IPS-NIHi11 (cell line): ENCODE measurements around the gene PHF20.
"Not testable (repeated sequence)": the region's sequence is repeated elsewhere in the genome, so short reads cannot be mapped to it uniquely, and the experiment has no call there.

ENCODE experiments used
- DNase-seq: peaks from one replicate; pipeline ENCODE4 v3.0.0; 2012; ENCODE audit warnings: mixed read lengths, low spot score

Gene PHF20

DNA sequence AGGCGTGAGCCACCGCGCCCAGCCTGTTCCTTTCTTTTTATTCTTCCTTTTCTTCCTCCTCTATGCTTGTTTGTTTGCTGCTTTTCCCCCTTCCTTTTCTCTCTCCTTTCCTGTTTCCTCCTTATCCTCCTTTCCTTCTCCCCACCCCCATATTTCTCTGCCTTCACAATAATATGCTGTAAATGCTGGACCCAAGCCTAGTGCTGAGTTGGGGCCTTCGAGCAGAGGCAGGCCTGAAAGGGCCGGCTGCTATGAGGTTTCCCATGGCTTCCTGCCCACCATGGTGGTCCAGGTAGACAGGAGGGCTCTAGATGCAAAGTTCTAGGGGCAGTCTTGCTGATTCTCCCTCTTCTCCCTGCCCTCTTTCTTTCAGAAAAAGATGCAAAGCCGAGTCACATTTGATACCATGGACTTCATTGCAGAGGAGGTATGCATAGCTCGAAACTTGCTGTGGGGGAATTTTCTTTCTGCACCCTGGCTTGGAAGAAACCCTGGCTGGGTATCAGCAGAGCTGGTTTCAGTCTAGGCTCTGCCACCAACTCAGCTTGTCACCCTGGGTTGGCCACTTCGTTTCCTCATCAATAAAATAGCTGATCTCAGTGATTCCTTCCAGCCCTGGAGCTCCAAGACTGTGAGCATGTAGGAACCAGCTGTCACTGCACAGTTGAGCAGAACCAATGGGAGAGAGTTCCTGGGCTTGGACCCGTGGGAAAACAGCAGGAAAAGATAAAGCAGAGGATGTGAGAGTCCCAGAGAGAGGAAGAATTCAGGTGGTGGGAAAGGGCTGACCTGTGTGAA lies 204.0 kb downstream of the PHF20 start:
- no peak for DNase-seq

DNA sequence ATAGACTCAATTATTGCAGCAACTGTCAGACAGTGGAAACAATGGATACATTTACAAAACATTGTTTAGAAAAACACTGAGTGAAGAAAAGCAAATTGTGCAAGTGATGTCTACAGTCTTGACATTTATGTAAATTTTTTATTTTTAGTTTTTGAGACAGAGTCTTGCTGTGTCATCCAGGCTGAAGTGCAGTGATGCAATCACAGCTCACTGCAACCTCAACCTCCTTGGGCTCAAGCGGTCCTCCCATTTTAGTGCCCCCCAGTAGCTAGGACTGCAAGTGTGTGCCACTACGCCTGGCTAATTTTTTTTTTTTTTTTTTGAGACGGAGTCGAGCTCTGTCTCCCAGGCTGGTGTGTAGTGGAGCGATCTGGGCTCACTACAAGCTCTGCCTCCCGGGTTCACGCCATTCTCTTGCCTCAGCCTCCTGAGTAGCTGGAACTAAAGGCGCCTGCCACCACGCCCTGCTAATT lies 206.3 kb downstream of the PHF20 start:
- no peak for DNase-seq

DNA sequence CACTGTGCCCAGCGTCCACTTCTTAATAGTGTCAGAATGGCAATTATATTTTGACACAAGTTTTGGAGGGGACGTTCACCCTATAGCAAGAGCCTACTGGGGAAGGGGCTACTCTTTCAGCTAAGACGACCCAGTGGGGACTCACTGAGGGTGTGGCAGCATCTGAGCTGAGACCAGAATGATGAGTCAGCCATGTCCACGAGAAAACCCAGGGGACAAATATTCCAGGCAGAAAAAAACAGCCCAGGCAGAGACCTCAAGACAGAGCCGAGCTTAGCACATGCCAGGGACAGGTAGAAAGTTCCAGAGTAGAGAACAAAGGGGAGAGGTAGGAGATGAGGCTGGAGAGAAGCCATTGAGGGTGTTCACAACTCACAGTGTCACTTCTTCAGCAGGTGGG lies 207.7 kb downstream of the PHF20 start:
- no peak for DNase-seq

DNA sequence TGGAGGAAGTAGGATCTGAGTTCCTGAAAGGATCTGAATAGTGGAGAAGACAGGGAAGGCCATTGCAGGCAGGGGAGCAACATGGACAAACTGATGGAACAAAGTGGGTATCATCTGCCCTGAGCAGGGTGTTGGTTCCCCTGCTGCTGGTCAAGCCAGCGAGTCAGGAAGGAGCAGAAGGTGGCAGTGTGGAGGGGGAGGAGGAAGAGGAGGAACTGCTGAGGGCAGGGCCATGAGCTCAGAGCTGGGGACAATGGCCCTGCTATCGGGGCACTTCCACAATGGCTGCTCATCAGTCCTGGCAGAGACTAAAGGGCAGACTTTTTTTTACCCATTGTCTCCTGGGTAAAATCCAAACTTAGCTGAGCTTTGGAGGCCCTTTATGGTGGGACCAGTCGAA lies 210.2 kb downstream of the PHF20 start:
- DNase-seq, result no peak

DNA sequence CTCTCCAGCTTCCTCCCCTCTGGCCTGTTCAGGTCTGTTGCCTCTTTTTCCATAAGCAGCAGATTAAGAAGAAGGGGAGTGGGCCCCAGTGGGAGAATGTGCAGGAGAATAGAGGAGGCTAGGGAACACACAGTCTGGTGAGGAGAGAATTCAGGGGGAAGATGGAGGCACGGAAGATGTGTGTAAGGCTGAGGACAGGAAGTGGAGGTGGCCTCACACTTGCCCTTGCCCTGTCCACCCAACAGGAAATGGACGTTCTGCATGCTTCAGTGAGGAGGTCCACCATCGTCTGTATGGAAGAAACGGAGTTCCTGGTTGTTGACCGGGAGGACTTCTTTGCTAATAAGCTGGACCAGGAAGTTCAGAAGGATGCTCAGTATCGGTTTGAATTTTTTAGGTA lies 212.6 kb downstream of the PHF20 start:
- no peak for DNase-seq

DNA sequence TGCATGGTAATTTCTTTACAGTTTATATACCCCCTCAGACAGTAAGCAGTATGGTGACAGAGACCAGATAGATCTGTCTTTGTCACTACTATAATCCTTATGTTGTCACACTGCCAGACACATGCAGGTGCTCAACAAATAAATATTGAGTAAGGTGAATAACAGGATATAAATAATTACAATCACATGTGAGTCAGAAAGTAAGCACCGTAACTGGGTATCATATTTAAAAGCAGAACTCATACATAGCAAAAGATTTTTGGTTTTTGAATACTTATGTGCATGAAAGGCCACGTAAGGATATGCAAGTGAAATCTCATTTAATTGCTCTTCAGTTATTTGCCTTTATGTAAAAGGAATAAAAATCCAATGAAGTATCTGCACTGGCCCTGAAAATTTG lies 214.0 kb downstream of the PHF20 start:
- no peak for DNase-seq

DNA sequence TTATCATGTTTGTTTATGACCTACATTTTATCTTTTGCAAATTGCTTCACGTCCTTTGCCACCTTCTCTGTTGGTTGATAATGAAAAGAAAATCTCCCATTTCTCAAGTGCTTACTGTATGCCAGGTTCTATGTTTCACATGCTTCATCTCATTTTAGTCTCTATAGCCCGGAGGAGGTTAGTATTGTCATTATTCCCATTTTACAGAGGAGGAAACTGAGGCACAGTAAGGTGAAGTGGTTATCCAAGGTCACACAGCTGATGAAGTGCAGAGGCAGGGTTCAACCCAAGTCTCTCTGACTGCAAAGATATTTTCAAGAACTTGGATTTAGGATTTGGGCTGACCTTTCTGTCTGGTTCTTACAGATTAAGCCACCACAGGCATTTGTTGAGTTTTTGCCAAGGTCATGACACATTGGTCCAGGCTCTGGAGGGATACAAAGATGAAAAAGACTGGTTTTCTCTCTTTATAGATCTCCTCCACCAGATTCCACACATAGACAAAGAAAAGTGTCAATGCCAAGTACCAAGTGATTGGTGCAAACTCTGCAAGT lies 217.2 kb downstream of the PHF20 start:
- DNase-seq, result no peak

DNA sequence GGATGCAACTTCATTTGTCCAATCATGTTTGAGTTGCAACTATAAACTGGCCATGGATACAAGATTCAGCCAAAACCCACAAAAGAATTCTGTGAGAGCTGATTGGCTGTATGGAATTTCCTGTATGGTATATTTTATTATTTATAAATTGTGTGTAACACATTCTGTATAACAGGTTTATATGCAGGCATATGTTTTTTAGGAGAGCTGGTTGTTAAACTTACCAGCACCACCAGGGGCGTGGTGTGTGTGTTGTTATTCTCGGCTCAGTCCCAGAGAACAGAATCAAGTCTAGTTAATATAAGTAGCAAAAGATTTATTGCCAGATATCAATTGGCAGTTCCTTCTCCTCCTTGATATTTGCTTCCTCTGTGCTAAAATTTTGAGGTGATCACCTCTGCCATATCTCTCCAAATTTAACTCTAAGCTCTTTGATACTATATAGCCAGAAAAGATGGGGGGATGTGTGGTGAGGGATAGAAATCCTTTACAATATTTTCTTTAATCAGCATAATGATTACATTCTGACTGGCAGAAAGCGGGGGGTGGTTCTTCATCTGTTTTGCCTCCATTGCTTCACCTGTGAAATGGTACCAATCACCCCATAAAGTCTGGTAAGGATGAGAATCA lies 219.4 kb downstream of the PHF20 start:
- peak; percentile 53 for DNase-seq

DNA sequence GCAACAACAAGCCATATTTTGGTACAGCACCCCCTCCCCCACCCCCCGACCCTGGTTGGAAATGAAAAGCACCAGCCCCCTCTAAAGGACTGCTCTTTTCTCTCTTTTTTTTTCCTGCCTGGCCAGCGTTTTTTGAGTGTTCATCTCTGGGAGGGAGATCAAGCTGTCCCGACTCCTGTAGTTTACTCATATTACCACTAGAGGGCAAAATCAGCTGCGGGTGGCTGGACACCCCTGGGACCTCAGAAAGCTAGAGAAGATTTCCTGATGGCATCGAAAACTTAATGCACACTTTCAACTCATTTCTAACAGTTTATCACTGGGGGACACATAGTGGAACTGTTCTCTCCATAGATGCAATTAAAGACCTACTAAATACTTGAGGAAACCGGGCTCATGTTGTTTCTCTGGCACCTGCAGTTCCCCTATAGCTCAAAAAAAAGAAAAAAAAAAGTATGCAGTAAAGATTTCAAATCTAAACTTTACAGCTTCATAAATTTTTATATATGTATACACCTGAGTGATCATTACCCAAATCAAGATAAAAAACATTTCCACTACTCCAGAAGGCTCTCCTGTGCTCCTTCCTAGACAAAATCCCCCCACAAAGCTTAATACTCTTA lies 221.0 kb downstream of the PHF20 start:
- peak; percentile 84 for DNase-seq

DNA sequence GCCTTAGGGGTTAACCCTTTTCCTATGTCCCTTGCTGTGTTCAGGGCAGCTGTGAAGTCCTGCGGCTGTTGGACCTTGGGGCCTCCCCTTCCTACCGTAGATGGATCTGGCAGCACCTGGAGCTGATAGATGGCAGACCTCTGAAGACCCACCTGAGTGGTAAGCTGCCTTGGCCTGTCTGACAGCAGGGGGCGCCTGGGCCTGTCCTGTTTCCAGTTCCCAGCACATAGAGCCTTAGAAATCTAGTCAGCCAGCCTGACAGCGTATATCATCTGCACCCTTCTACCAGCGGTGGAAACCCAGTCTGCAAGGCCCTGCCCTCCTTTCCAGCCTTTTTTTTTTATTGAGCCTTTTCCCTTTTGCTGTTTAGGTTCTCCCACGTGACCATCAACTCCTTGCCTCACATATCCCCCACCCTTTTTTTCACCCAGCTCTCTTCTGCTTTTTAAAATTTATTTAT lies 223.2 kb downstream of the PHF20 start:
- DNase-seq, result peak; percentile 83

DNA sequence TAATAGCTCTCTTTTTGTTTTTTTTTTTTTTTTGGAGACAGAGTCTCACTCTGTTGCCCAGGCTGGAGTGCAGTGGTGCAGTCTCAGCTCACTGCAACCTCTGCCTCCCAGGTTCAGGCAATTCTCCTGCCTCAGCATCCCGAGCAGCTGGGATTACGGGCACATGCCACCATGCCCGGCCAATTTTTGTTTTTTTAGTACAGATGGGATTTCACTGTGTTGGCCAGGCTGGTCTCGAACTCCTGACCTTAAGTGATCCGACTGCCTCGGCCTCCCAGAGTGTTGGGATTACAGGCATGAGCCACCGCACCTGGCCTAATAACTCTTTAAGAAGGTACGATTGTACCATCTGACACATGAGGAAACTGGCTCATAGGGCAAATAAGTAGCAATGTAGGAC lies 224.7 kb downstream of the PHF20 start:
- not testable (repeated sequence) for DNase-seq
